GM21528 (cell line): Measurements from ENCODE around the gene BRK1.
"Not testable (repeated sequence)": the region's sequence is repeated elsewhere in the genome, so short reads cannot be mapped to it uniquely, and the experiment has no call there.

ENCODE experiments used
- ATAC-seq: cut with Tn5 transposase; IDR thresholded peaks from one replicate; pipeline ENCODE4 v1.9.1; 2021; ENCODE audit warnings: mild to moderate bottlenecking, moderate library complexity; ENCODE audit not compliant: unreplicated experiment, low FRiP score

Gene BRK1

GRCh38 chr3:10175334-10175733 lies 59.9 kb downstream of the BRK1 start:
- ATAC-seq: not testable (repeated sequence)

- not testable (repeated sequence) for ATAC-seq
These were observed 60.7 kb downstream of the BRK1 start for GRCh38 chr3:10176150-10176549.
